Stimulated activated CD4-positive, alpha-beta T cell treated with anti-CD3 and anti-CD28 coated beads, TNF-alpha, amount 100 ng/mL, for 24 hours (primary cell): ENCODE data around the gene TIMP1.

Source experiments
- DNase-seq, 3 experiments: peaks; one replicate each; pipeline ENCODE4 v3.0.0-alpha.2; 2020; ENCODE audit warnings: low read depth in 3 of 3

TIMP1 gene

GRCh38 chrX:47581731-47582647 lies at the start of gene TIMP1:
TIMP1 (plus strand) TSS chrX:47582436; CDS start chrX:47583416, 980 bp downstream.
- peak; percentile 43 to 82 (median 58) for DNase-seq

DNA sequence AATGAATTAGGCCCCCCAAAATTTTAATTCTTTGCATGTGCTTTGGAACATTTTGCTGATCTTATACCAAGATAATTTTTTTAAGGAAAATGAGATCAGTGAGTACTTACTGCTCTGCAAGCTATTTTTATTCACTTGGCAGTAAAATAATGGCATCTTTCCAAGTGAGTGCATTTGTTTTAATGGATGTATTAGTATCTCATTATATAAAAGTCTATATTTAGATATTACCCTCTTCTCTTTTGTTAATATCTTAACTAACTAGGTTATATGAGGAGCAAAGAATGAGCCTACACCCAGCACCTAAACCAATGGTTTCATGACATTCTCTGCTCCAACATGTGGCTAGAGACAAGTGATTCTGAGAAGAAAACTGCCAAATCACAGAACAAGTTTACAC lies 42.4 kb upstream of the TIMP1 start:
- DNase-seq = no peak

DNA sequence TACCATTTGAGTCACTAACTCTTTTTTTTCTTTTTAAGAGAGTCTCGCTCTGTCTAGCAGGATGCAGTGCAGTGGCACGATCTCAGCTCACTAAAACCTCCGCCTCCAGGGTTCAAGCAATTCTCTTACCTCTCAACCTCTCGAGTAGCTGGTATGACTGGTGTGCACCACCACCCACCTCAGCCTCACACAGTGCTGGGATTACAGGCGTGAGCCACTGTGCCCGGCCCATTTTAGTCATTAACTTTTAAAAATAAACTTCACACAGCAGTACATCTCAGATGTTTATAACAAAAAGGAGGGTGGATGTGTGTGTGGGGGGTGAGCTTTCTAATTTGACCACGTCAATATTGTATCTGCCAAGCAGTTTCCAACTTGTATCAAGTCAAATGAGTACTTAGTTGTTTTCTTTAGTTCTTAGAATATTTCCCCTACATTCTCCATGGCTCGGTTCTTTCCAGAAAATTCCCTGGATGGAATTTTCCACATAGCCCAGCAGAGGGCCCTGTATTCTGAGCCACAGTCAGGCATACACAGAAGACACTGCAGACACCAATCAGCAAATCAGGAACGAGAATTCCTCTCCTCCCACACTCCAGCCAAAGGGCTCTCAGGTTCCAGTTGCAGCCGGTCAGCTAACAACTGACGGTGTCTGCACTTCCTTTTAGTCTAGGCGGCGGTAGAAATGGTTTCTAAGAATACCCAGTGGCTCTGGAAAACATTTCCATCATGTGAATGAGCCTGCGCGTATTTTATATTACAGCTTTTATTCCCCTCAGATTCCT lies 41.3 kb upstream of the TIMP1 start:
- no peak for DNase-seq

DNA sequence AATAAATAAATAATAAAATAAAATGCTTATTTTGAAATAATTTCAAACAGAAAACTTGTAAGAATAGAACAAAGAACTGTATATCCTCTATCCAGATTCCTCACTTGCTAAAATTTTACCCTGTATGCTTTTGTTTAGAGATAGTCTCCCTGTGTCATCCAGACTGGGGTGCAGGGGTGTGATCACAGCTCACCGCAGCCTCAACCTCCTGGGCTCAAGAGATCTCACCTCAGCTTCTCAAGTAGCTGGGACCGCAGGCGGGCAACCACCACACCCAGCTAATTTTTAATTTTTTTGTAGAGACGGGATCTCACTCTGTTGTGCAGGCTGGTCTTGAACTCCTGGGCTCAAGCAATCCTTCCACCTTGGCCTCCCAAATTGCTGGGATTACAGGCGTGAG lies 38.7 kb upstream of the TIMP1 start:
- no peak for DNase-seq

DNA sequence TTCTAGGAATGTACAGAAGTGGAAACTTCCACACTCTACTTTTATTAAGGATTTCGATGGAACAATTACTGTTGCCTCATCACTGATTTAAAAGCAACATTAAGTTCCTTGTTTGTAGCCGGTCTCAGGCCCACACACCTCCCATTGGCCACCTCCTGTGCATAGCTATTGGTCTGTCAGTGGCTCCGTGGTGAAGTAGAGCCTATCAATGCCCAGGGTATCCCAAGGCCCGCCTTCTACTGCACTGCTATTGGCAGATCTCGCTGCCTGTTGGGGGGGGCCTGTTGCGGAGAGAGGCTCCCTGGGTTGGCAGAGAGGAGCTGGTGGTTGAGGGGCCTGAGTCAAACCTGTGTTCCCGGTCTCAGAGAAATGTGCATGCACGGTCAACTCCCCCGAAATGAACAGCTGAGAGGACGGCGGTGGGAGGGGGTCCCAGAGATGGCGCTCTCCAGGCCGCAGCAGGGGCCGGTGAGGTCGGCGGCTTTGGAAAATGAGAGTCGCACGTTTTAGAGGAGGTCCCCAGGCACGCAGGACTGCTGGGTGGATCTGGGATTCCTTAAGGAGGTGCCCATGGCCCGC lies 26.1 kb upstream of the TIMP1 start:
- DNase-seq = peak; percentile 55 to 78 (median 58)

DNA sequence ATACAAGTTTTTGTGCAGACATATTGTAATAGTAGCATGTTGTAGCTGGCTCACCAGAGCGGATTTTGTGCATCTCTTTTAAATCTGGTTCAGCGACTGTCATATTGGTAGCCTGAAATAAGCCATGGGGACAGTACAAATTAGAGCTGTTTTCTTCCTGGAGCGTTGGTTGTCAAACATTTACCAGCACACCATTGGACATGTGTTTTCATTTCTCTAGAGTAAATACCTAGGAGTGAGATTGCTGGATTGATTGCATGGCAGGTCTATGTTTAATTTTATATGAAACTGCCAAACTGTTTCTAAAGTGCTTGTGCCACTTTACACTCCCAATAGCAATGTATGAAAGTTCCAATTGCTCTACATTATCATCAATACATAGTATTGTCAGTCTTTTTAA lies 23.8 kb upstream of the TIMP1 start:
- no peak for DNase-seq

DNA sequence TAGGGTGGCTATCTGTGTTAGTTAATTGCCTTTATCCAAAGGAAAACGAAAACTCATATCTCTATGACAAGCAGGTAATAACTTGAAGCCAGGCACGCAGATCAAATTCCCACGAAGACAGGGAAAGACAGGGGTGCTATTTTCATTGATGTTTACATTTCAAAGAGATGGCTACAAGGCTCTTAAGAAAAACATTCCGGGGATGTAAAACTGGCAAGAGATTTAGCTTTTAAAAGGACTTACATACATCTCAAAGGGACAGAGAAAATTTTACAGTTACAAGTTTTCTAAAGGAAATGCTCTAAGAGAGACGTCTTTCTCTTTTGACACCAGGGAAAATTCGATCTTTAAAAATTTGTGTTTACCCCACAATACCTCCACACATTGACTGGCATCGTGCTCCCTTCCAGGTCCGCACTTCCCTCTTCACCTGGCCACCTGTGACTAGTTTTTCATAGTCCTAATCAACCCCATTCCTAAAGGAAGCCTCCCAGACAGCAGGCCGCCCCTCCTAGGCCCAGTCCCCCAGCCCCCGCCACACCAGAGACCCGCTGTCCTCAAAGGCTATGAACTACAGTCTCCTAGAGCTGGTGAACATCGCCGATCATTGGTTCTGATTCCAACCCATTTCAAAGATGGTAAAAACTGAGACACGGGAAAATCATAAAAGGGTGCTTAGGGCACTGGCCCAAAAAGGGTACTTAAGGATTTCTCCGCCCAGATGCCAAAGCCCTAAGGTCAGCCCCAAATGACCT lies 21.9 kb upstream of the TIMP1 start:
- no peak for DNase-seq

DNA sequence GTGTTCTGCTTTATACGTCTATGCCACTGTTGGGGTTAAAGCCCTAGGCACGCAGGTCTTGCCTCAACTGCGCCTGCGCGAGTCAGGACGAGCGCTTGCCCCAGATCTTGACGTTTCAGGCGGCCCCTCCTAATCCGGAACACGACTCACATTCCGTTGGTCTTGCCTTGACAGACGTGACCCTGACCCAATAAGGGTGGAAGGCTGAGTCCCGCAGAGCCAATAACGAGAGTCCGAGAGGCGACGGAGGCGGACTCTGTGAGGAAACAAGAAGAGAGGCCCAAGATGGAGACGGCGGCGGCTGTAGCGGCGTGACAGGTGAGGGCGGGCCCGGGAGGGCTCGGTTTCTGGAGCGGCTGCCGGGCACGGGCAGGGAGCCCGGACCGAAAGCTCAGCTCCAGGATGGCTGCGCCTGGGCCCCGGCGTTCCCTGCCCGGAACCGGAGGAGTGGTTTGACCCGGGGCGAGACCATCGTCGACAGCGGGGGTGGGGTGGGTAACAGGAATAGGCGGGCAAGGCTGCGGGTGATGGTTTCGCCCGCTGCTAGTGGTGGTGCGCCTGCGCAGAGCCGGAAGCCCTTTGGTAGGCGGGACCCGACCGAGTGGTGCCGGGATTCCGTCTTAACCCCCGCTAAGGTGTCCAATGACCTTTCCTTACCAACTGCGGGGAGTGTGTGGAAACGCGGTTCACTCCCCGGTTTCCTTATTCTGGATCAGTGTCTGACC lies 21.1 kb upstream of the TIMP1 start, which contains the start of gene ARAF:
TSS of gene ARAF (plus strand) at position 272 of the 725 bp plus-strand sequence. CDS start 1,763 bp downstream, outside the sequence.
- DNase-seq = peak; percentile 81 to 93 (median 91)

- DNase-seq = no peak
Observed at GRCh38 chrX:47561659-47562151, 20.5 kb upstream of the TIMP1 start.

GRCh38 chrX:47562615-47563243 lies 19.5 kb upstream of the TIMP1 start:
- no peak for DNase-seq

DNA sequence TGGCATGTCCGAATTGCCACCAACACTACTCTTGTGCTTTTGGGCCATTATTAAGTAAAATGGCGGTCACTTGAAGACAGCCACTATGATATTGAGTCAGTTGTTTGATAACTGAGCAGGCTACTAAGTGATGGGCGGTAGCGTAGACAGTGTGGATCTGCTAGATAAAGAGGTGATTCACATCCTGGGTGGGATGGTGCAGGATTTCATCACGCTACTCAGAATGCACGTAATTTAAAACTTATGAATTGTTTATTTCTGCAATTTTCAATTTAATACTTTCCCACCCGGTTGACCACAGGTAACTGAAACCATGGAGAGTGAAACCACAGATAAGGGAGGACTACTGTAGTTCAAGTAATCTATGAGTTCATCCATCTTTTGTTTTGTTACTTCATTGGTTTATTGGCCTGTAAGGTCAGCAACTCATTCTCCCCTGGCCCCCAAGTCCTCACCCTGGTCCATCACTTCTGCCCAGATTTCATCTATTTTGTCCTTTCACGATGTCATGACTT lies 18.4 kb upstream of the TIMP1 start:
- DNase-seq = no peak

DNA sequence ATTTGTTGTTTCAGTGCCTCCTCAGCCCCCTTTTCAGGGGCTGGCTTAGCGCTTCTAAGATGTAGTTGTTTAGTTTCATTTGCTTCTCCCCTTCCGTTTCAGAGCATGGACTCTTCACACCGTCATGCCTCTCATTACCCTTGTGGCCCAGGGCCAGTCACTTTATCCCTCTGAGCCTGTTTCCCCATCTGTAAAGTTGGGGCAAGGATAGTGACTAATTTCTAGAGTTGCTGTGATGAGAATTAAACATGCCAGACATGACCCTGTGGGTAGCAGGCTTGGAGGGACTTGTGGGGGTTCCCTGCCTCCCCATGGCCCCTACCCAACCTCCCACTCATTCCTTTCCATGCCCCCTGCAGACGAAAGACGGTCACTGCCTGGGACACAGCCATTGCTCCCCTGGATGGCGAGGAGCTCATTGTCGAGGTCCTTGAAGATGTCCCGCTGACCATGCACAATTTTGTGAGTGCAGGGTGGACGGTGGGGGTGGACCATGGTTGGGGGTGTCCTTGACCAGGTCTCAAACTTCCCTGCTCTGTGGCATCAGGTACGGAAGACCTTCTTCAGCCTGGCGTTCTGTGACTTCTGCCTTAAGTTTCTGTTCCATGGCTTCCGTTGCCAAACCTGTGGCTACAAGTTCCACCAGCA lies 17.7 kb upstream of the TIMP1 start:
- no peak for DNase-seq

GRCh38 chrX:47566841-47567240 lies 15.4 kb upstream of the TIMP1 start:
- DNase-seq = no peak

GRCh38 chrX:47568656-47569295 lies 13.5 kb upstream of the TIMP1 start:
- no peak for DNase-seq

- DNase-seq = no peak
Observed at GRCh38 chrX:47570794-47571193, 11.4 kb upstream of the TIMP1 start.

GRCh38 chrX:47571215-47571614 lies 11.0 kb upstream of the TIMP1 start:
- DNase-seq = no peak

- no peak for DNase-seq
Observed at GRCh38 chrX:47571896-47572295, 10.3 kb upstream of the TIMP1 start.

DNA sequence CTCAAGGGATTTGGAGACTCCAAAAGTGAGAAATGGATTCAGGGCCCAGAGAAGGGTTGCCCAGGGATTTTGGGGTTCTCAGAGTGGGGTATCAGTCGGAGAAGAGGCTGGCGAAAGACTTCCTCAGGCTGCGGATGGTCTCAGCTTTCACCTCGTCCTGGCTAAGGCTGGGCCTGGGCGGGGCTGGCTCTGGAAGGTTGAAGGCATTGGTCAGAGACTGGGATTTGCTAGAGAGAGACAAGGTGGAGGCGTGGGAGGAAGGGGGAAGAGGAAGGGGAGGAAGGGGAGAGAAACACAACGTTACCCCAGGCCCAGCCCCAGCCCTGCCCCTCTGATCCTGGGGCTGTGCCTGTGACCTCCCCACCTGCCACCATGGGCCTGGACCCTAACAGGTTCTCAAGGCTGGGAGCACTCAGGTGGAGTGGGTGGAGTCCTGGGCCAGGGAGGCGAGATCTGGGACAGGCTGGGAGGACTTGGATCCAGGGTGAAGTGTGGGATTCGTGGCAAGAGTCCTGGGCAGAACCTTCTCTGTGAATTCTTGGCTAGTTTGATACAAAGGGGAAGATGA lies 9.4 kb upstream of the TIMP1 start:
- DNase-seq = no peak
